NCI-H345 treated with DMSO at 0.1 percent for 48 hours (cell line): ENCODE results near the gene GOLGA8G.
"Not testable (repeated sequence)": the region's sequence is repeated elsewhere in the genome, so short reads cannot be mapped to it uniquely, and the experiment has no call there.

Experiments
- DNase-seq: peaks from one replicate; lab custom pipeline; 2025; ENCODE audit not compliant: unreplicated experiment; lab: John Stamatoyannopoulos, UW

Gene GOLGA8G, protein sequence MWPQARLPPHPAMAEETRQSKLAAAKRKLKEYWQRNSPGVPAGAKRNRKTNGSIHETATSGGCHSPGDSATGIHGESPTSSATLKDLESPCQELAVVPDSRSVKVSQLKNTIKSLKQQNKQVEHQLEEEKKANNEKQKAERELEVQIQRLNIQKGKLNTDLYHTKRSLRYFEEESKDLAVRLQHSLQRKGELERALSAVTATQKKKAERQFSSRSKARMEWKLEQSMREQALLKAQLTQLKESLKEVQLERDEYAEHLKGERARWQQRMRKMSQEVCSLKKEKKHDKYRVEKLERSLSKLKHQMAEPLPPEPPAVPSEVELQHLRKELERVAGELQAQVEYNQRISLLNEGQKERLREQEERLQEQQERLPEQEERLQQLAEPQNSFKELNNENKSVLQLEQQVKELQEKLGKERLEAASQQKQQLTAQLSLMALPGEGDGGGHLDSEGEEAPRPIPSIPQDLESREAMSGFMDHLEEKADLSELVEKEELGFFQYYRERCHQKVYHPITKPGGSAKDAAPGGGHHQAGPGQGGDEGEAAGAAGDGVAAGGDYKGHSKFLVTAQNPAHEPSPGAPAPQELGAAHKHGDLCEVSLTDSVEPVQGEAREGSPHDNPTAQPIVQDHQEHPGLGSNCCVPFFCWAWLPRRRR

DNA sequence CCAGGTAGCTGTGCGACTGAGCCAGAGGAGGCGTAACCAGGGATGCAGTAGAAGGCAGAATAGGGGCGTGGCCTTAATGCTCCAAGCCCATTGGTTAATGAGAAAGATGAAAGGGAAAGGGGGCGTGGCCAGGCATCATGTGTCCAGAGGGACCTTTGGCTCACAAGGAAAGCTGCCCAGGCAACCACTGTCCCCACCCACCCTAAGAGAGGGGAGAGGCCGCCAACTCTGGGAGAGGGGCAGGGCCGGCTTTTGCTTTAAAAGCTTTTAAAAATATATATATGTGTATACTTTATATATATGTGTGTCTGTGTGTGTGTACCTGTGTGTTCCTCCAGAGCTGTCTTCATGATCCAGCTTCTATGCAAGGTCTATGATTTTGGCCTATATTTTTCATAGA, at the start of gene GOLGA8G:
Gene GOLGA8G (minus strand): TSS at position 18 of the 400 bp plus-strand sequence. CDS start 62 bp downstream, outside the sequence.
- not testable (repeated sequence) for DNase-seq

DNA sequence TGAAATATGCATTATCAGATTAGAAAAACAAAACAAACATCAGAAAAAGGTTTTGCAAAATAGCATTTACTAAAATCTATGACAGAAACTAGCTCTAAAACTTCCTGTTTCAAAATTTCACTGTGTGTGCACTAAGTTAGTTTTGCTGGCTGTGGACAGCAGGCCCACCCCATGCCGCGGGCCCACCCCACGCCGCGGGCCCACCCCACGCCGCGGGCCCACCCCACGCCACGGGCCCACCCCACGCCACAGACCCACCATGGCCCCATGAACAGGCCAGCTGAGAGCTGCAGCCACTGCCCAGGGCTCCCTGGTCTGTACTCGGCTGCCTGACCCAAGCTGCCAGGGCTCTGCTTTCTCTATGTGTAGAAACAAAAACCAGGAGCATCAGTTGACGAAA, 40.6 kb upstream of the GOLGA8G start:
- DNase-seq = not testable (repeated sequence)

DNA sequence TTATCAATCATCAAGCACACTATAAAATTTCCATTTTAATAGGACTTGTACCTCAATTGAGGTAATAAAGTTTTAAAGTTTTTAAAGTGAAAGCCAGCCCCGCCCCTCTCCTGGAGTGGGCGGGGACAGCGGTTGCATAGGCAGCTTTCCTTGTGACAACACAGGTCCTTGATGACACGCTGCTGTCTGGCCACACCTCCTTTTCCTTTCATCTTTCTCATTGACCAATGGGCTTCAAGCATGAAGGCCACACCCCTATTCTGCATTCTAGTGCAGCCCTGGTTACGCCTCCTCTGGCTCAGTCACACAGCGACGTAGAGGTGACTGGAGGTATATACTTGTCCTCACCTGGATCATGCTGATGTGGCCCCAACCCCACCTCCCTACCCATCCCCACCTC, 20.5 kb upstream of the GOLGA8G start, which contains the start of gene GOLGA6L25:
Gene GOLGA6L25 (plus strand): TSS at position 301 of the 400 bp plus-strand sequence. CDS start 61 bp downstream, at position 362.
- not testable (repeated sequence) for DNase-seq

DNA sequence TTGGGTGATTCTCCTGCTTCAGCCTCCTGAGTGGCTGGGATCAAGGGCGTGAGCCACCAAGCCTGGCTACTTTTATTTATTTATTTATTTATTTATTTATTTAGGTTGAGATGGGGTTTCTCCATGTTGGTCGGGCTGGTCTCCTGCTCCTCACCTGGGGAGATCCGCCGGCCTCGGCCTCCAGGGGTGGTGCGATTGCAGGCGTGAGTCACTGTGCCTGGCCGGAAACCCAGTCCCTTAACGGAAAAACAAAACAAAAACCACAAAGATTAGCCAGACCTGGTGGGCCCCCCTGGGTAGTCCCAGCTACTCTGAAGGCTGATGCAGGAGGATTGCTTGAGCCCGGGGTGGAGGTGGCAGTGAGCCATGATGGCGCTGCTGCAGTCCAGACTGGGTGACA, 17.6 kb downstream of the GOLGA8G start:
- DNase-seq = not testable (repeated sequence)

DNA sequence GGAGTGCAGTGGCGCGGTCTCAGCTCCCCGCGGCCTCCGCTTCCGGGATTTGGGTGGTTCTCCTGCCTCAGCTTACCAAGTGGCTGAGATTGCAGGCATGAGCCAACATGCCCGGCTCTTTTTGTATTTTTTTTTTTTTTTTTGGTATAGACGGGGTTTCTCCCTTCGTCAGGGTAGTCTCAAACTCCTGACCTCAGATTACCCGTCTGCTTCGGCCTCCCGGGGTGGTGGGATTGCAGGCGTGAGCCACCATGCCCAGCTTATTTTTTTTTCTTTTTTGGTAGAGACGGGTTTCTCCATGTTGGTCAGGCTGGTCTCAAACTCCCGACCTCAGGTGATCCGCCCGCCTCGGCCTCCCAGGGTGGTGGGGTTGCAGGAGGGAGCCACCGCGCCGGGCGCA, 18.6 kb downstream of the GOLGA8G start:
- not testable (repeated sequence) for DNase-seq

DNA sequence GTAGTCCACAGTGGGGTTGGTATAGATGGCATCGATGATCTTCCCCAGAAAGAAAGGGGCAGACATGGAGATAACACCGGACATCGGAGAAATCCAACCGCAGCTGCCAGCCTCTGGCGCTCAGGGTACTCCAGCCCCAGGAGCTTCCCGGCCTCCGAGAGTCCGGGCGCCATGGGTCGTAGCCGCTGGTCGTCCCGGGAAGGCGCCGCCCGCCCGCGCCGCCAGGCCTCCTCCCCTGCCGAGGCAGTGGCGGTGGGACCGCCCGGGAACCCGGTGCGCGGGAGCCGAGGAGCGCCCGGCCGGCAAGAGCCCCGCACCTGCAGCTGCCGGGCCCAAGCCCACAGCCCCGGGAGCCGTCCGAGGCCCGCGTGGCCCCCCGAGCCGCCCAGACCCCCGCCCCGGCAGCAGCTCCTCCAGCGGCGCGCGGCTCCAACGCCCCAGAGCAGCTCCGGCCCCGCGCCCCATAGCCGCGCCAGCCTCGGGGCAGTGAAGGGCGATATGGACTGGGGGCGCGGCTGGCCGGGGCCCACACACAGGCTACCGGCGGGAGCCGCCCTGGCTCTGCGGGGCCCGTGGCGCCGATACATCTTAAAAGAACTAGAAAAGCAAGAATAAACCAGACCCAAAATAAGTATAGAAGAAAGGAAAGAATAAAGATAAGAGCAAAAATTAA, 24.4 kb downstream of the GOLGA8G start:
- DNase-seq = not testable (repeated sequence)

DNA sequence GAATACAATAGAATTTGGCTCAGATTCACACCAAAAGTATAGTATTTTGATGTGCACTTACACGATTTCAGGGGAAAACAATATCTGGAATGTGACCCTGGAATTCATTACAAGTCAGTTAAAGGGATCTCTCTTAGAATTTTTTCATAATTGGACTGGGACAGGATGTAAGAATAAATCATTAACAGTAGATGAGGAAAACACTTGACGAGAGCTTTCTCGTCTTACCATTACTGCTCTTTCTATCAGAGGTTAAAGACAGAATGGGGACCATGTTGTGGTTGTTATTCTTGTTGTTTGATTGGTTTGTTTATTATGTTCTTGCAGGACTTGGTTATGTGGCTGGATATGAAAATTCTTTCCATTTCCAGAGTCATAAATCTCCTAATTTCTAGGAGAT, 51.4 kb downstream of the GOLGA8G start:
- not testable (repeated sequence) for DNase-seq
